LNCAP (cell line): ENCODE measurements around the gene TAF3.

Experiments used
- TF ChIP-seq, protein P1 (sequence below): fragments of 450-650 bp; IDR thresholded peaks from 2 replicates; pipeline ENCODE4 v1.5.1; 2017; ENCODE audit warnings: mild to moderate bottlenecking

The TAF3 gene

DNA sequence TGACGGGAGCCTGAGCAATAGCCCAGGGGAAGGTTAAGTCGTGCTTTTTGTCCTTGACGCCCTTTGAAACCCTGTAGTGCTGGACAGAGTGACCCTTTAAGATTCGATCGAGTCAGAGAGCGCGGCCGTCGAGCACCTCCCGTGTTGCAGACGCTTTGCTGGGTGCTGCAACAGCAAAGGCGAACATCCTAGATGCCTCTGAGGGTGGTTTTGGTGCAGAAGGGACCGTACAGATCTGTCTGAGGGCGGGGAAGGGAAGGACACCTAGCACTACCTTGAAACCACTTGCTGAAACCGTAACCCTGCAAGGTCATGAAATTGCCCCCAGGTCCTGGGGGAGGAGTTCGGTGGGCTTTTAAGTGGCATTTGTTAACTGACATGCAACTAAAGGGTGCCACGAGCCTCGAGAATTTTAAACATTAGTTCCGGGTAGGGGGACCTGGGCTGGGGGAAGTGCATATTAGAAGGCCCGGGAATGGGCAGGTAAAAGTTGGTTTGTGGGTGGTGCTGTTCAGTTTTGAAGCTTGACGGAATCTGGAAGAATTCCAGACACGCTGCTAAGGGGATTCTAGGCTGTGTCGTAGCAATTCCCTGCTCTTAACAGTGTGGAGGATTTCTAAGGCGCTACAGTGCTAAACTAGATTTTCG lies 29.5 kb upstream of the TAF3 start:
- TF ChIP-seq, protein P1, sequence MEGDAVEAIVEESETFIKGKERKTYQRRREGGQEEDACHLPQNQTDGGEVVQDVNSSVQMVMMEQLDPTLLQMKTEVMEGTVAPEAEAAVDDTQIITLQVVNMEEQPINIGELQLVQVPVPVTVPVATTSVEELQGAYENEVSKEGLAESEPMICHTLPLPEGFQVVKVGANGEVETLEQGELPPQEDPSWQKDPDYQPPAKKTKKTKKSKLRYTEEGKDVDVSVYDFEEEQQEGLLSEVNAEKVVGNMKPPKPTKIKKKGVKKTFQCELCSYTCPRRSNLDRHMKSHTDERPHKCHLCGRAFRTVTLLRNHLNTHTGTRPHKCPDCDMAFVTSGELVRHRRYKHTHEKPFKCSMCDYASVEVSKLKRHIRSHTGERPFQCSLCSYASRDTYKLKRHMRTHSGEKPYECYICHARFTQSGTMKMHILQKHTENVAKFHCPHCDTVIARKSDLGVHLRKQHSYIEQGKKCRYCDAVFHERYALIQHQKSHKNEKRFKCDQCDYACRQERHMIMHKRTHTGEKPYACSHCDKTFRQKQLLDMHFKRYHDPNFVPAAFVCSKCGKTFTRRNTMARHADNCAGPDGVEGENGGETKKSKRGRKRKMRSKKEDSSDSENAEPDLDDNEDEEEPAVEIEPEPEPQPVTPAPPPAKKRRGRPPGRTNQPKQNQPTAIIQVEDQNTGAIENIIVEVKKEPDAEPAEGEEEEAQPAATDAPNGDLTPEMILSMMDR, result no peak

DNA sequence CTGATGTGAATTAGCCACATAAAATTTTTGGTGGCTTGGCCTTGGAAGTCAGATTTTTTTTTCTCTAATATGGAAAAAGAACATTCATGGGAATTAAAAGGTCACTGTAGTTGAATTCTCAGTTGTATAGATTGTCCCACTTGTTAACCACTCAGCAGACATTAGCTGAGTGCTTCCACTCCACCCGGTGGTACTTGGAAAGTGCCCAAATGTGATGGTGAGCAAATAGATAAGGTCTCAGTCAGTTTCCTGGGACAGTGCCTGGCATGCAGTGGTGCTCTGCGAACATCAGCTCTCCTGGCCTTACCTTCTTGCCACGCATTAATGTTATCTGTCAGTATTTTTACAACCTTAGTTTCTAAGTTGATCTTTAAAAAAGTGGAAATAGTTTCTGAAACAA lies 28.9 kb upstream of the TAF3 start:
- TF ChIP-seq, protein P1, result no peak

DNA sequence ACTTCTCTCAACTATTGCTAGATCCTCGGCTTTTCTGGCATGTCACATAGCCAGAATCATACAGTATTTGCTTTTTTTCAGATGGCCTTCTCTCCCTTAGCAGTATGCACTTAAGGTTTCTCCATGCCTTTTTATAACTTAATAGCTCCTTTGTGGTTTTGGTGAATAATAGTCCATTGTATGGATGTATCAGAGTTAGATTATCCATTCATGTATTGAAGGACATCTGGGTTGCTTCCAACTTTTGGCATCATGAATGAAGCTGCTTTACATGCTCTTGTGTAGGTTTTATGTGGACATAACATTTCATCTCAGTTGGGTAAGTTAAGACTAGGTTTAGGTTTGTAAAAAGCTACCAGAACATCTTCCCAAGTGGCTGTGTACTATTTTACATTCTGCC lies 25.8 kb upstream of the TAF3 start:
- TF ChIP-seq, protein P1, result no peak

DNA sequence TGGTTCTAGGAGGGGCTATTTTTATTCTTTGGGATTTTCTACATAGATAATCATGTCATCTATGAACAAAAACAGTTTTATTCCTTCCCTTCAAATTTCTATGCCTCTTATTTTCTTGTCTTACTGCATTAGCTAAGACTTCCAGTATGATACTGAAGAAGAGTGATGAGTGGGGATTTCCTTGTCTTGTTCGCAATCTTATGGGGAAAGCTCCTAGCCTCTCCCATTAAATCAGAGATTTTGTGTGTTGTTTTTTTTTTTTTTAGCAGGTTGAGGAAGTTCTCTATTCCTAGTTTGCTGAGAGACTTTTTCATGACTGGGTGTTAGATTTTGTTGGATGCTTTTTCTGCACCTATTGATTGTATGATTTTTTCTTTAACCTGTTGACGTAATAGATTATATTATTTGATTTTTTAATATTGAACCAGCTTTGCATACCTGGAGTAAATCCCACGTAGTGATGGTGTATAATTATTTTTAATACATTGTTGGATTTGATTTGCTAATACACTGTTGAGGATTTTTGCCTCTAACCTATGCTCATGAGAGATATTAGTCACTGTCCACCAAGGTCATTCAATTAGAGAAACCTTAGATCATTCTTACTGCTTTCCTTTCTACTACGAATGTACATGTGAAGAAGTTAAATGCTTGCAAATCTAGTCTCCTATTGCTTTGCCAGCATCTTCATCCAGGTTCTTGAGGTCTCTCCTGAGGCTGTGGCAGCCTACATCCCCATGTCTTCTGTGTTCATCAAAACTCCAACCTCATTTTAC lies 23.9 kb upstream of the TAF3 start:
- TF ChIP-seq, protein P1, result no peak

DNA sequence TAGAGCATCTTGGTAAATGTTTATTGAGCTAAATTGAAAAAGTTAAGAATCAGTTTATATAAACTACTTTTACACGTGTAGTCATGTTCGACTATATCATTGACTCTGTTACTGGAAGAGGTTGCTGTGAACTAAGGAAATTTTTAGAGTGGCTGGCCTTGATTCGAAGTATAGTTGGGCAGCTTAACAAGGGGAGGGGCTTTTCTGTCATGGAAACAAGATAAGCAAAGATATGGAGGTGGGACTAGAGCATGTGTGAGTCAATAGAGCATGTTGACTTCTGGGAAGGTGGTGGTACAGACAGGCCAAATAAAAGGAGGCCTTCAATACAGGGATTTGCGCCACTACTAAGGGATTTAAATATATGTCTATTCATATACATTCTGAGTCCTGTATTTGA lies 22.7 kb upstream of the TAF3 start:
- TF ChIP-seq, protein P1, result no peak

DNA sequence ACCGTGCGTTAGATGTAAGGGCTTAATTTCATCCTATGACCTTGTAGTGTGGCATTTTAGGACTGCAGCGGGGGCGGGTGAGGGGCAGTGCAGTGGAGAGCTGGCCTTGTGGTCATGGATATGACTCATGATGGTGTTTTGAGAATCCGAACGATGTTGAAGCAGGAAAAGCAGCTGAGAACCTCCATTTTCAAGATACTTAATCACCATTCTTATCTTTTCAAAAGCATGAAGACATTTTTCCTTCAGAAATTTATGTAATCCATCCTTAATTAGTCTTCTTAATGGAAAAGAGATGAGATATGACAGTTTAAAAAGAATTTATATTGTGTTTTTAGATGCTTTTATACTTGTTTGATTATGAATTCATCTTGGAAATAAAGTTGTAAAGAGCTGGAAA lies 20.7 kb upstream of the TAF3 start:
- TF ChIP-seq, protein P1, result no peak

DNA sequence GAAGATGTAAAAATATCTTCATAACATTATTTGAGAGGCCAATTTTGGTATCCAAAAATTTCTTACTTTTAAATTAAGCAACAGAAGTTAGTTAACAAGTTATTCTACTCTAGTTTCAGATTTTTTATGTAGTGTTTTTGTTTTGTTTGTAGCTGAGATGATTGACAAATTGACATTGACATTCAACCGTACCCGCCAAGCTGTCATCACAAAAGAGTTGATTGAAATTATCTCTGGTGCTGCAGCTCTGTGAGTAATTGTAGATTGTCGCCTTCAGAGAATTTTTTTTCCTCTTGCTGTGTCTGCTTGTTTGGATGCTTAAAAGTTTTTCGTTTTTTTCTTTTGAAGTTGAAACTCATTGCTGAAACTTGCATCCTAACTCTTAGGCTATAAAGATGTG lies 15.7 kb upstream of the TAF3 start:
- TF ChIP-seq, protein P1, result no peak
